HepG2 (cell line): Measurements from ENCODE around the gene NAA25. TPM values are rescaled to one million over a fixed set of nuclear protein-coding genes. Genes with fewer than 3 reads are reported as not detected.

ENCODE experiments used
- DMAP1 ChIP-seq: IDR thresholded peaks from 2 replicates; pipeline ENCODE4 v1.6.1; 2016
- HDAC6 ChIP-seq: fragments of 200-600 bp; sonication (generic); IDR thresholded peaks from 2 replicates; pipeline ENCODE4 v1.7.0; 2017; ENCODE audit warnings: mild to moderate bottlenecking, antibody characterized with exemption, low read length, low read depth
- KDM2A ChIP-seq: sonication (generic); formaldehyde crosslinking; IDR thresholded peaks from 2 replicates; pipeline ENCODE4 v1.4.0; 2020; ENCODE audit warnings: low read depth, missing genetic modification reagents, borderline replicate concordance
- MTA1 ChIP-seq: sonication (generic); formaldehyde crosslinking; IDR thresholded peaks from 2 replicates; pipeline ENCODE4 v1.4.0; 2020; ENCODE audit warnings: missing genetic modification reagents, mild to moderate bottlenecking, borderline replicate concordance
- POGZ ChIP-seq: sonication (generic); formaldehyde crosslinking; IDR thresholded peaks from 2 replicates; pipeline ENCODE4 v1.4.0; 2020; ENCODE audit warnings: mild to moderate bottlenecking, missing genetic modification reagents
- REPIN1 ChIP-seq: sonication (generic); formaldehyde crosslinking; IDR thresholded peaks from 2 replicates; pipeline ENCODE4 v1.8.0; 2022; ENCODE audit warnings: missing genetic modification reagents, low read depth, mild to moderate bottlenecking, borderline replicate concordance
- SRF ChIP-seq: IDR thresholded peaks from 2 replicates; pipeline ENCODE4 v1.6.1; 2011; ENCODE audit warnings: mild to moderate bottlenecking, low read depth, low read length, moderate library complexity
- TAF15 ChIP-seq: fragments of 200-400 bp; formaldehyde crosslinking; IDR thresholded peaks from one replicate; pipeline ENCODE4 v1.6.1; 2018; ENCODE audit warnings: mild to moderate bottlenecking, low read depth, low read length; ENCODE audit not compliant: poor library complexity, severe bottlenecking
- ZNF652 ChIP-seq: IDR thresholded peaks from 2 replicates; pipeline ENCODE4 v1.6.1; 2016; ENCODE audit warnings: low read depth, borderline replicate concordance
- ZNF792 ChIP-seq: IDR thresholded peaks from 2 replicates; pipeline ENCODE4 v1.6.1; 2016
- polyA plus RNA-seq, 8 experiments: library from polyadenylated mRNA; depleted of rRNA in 3 of 8; stranded (reverse) in 7 of 8; unstranded in 1 of 8; fragments of >200 nt; fragmentation: Illumina TruSeq in 4 of 8; extraction: Trizol in 4 of 8; gene quantifications; 2 replicates each; pipeline versions ENCODE4 v1.2.1 to v1.2.3, GENCODE V29; 2011 to 2016; ENCODE audit warnings: low read depth in 4 of 8, missing spikeins in 1 of 8, mixed read lengths in 1 of 8; ENCODE audit not compliant: insufficient read depth in 1 of 8
- total RNA-seq, 5 experiments: library from RNA; depleted of rRNA; stranded (reverse); fragments of >200 nt; fragmentation: Illumina TruSeq; extraction: Trizol; gene quantifications; 2 replicates each; pipeline ENCODE4 v1.2.3, GENCODE V29; 2016; ENCODE audit warnings: low read depth in 1 of 5
- TF ChIP-seq, protein P1 (sequence below): sonication (generic); formaldehyde crosslinking; IDR thresholded peaks from 2 replicates; pipeline ENCODE4 v1.4.0; 2020; ENCODE audit warnings: missing genetic modification reagents
- TF ChIP-seq, protein P2 (sequence below): sonication (generic); formaldehyde crosslinking; IDR thresholded peaks from 2 replicates; pipeline ENCODE4 v1.4.0; 2020; ENCODE audit warnings: missing genetic modification reagents
- TF ChIP-seq, protein P3 (sequence below): IDR thresholded peaks from 2 replicates; pipeline ENCODE4 v1.6.1; 2016; ENCODE audit warnings: low read depth, control low read depth
- TF ChIP-seq, protein P4 (sequence below): sonication (generic); formaldehyde crosslinking; IDR thresholded peaks from 2 replicates; pipeline ENCODE4 v1.5.0; 2020; ENCODE audit warnings: mild to moderate bottlenecking, missing genetic modification reagents
- TF ChIP-seq, protein P5 (sequence below): sonication (generic); formaldehyde crosslinking; IDR thresholded peaks from 2 replicates; pipeline ENCODE4 v1.4.0; 2020; ENCODE audit warnings: mild to moderate bottlenecking, missing genetic modification reagents, borderline replicate concordance

NAA25 gene
- total and polyA plus RNA-seq, 2 of the 13 experiments (the other 11 are each of a cell fraction or from before 2014, with no cell fraction given): 11.4 to 32.0 TPM

DNA sequence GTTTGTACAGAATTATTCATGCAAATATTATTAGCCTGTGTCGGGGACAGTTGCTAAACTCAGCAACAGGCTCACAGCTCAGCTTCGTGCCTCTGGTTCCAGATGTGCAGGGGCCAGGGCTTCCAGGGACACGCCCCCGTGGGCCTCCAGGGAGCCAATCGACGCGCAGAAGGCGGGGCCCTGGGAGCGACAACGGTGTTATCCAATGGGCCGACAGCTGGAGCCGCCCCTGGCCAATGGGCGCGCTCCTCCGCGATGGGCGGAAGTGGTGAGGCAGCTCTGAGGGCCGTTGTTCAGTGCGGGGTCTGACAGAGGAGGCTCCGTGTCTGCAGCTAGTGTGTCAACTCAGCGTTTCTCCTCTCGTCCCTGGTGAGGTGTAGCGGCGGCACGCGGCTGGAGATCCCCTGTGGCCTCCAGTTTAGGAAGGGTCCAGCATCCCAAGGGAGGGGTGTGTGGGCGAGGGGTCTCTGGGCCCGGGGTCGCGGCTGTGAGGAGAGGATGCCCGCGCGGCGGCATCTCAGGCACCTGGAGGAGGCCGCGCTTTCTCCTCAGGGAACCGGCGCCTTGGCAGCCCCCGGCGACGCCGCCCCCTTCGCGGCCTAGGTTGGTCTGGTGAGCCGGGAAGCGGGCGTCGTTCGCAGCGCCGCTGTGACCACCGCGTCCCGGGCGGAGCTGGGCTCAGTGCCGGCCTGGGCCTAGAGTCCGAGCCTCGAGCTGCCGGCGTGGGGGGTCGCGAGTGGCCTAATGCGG lies 16.8 kb upstream of the NAA25 start, which contains the start of gene TRAFD1 (continued):
- TF ChIP-seq HDAC6: no peak
- no peak for TF ChIP-seq TAF15
- TF ChIP-seq, protein P1, sequence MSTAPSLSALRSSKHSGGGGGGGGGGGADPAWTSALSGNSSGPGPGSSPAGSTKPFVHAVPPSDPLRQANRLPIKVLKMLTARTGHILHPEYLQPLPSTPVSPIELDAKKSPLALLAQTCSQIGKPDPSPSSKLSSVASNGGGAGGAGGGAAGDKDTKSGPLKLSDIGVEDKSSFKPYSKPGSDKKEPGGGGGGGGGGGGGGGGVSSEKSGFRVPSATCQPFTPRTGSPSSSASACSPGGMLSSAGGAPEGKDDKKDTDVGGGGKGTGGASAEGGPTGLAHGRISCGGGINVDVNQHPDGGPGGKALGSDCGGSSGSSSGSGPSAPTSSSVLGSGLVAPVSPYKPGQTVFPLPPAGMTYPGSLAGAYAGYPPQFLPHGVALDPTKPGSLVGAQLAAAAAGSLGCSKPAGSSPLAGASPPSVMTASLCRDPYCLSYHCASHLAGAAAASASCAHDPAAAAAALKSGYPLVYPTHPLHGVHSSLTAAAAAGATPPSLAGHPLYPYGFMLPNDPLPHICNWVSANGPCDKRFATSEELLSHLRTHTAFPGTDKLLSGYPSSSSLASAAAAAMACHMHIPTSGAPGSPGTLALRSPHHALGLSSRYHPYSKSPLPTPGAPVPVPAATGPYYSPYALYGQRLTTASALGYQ (CRISPR knock-in tag): 0 out of 2 replicates have a peak, but pooled peaks have one; percentile 62
- TF ChIP-seq REPIN1: 0 out of 2 replicates have a peak, but pooled peaks have one; percentile 36
- peak; percentile 80; the same call in 1 of the 2 replicates for TF ChIP-seq KDM2A (CRISPR knock-in tag)
- TF ChIP-seq MTA1 (CRISPR knock-in tag): peak; percentile 61; the same call in 1 of the 2 replicates
- no peak for TF ChIP-seq SRF
- TF ChIP-seq DMAP1 (CRISPR knock-in tag): peak; percentile 21; the same call in 1 of the 2 replicates
- TF ChIP-seq, protein P2, sequence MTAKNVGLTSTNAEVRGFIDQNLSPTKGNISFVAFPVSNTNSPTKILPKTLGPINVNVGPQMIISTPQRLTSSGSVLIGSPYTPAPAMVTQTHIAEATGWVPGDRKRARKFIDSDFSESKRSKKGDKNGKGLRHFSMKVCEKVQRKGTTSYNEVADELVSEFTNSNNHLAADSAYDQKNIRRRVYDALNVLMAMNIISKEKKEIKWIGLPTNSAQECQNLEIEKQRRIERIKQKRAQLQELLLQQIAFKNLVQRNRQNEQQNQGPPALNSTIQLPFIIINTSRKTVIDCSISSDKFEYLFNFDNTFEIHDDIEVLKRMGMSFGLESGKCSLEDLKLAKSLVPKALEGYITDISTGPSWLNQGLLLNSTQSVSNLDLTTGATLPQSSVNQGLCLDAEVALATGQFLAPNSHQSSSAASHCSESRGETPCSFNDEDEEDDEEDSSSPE (CRISPR knock-in tag): peak; percentile 25; the same call in 1 of the 2 replicates
- peak; percentile 57; the same call in 1 of the 2 replicates for TF ChIP-seq POGZ (CRISPR knock-in tag)
- TF ChIP-seq, protein P3, sequence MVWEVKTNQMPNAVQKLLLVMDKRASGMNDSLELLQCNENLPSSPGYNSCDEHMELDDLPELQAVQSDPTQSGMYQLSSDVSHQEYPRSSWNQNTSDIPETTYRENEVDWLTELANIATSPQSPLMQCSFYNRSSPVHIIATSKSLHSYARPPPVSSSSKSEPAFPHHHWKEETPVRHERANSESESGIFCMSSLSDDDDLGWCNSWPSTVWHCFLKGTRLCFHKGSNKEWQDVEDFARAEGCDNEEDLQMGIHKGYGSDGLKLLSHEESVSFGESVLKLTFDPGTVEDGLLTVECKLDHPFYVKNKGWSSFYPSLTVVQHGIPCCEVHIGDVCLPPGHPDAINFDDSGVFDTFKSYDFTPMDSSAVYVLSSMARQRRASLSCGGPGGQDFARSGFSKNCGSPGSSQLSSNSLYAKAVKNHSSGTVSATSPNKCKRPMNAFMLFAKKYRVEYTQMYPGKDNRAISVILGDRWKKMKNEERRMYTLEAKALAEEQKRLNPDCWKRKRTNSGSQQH (CRISPR knock-in tag): no peak
- TF ChIP-seq, protein P4, sequence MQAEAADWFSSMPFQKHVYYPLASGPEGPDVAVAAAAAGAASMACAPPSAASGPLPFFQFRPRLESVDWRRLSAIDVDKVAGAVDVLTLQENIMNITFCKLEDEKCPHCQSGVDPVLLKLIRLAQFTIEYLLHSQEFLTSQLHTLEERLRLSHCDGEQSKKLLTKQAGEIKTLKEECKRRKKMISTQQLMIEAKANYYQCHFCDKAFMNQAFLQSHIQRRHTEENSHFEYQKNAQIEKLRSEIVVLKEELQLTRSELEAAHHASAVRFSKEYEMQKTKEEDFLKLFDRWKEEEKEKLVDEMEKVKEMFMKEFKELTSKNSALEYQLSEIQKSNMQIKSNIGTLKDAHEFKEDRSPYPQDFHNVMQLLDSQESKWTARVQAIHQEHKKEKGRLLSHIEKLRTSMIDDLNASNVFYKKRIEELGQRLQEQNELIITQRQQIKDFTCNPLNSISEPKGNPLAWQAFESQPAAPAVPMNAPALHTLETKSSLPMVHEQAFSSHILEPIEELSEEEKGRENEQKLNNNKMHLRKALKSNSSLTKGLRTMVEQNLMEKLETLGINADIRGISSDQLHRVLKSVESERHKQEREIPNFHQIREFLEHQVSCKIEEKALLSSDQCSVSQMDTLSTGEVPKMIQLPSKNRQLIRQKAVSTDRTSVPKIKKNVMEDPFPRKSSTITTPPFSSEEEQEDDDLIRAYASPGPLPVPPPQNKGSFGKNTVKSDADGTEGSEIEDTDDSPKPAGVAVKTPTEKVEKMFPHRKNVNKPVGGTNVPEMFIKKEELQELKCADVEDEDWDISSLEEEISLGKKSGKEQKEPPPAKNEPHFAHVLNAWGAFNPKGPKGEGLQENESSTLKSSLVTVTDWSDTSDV (CRISPR knock-in tag): no peak
- TF ChIP-seq, protein P5, sequence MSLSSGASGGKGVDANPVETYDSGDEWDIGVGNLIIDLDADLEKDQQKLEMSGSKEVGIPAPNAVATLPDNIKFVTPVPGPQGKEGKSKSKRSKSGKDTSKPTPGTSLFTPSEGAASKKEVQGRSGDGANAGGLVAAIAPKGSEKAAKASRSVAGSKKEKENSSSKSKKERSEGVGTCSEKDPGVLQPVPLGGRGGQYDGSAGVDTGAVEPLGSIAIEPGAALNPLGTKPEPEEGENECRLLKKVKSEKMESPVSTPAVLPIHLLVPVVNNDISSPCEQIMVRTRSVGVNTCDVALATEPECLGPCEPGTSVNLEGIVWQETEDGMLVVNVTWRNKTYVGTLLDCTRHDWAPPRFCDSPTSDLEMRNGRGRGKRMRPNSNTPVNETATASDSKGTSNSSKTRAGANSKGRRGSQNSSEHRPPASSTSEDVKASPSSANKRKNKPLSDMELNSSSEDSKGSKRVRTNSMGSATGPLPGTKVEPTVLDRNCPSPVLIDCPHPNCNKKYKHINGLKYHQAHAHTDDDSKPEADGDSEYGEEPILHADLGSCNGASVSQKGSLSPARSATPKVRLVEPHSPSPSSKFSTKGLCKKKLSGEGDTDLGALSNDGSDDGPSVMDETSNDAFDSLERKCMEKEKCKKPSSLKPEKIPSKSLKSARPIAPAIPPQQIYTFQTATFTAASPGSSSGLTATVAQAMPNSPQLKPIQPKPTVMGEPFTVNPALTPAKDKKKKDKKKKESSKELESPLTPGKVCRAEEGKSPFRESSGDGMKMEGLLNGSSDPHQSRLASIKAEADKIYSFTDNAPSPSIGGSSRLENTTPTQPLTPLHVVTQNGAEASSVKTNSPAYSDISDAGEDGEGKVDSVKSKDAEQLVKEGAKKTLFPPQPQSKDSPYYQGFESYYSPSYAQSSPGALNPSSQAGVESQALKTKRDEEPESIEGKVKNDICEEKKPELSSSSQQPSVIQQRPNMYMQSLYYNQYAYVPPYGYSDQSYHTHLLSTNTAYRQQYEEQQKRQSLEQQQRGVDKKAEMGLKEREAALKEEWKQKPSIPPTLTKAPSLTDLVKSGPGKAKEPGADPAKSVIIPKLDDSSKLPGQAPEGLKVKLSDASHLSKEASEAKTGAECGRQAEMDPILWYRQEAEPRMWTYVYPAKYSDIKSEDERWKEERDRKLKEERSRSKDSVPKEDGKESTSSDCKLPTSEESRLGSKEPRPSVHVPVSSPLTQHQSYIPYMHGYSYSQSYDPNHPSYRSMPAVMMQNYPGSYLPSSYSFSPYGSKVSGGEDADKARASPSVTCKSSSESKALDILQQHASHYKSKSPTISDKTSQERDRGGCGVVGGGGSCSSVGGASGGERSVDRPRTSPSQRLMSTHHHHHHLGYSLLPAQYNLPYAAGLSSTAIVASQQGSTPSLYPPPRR (CRISPR knock-in tag): 0 out of 2 replicates have a peak, but pooled peaks have one; percentile 9
- no peak for TF ChIP-seq ZNF652 (CRISPR knock-in tag)
- 0 out of 2 replicates have a peak, but pooled peaks have one; percentile 77 for TF ChIP-seq ZNF792 (CRISPR knock-in tag)
